Prostate gland (tissue), 2 donors: Measurements from ENCODE around the gene CPNE9. TPM values are rescaled to one million over a fixed set of nuclear protein-coding genes. Genes with fewer than 3 reads are reported as not detected.

Experiments used
- DNase-seq: peaks from one replicate; pipeline ENCODE4 v3.0.0-alpha.2; 2019; ENCODE audit warnings: low spot score
- H3K27ac ChIP-seq, 2 donors: fragments of 200-600 bp; sonication (generic); 2 replicates each; pipeline ENCODE4 v1.5.1; 2017 to 2019
- H3K27me3 ChIP-seq: fragments of 200-600 bp; sonication (generic); replicated peaks from 2 replicates; pipeline ENCODE4 v1.5.1; 2019; ENCODE audit not compliant: insufficient read depth
- H3K36me3 ChIP-seq, 2 donors: fragments of 200-600 bp; sonication (generic); 1 replicate in 1 of 2; 2 replicates in 1 of 2; pipeline versions ENCODE4 v1.5.1 to v1.8.1; 2017 to 2019
- H3K4me1 ChIP-seq: fragments of 200-600 bp; sonication (generic); replicated peaks from 2 replicates; pipeline ENCODE4 v1.5.1; 2019
- H3K4me3 ChIP-seq, 2 donors: fragments of 200-600 bp; sonication (generic); 2 replicates each; pipeline ENCODE4 v1.5.1; 2017 to 2019
- H3K9me3 ChIP-seq: fragments of 200-600 bp; sonication (generic); 2 replicates; pipeline ENCODE4 v1.5.1; 2017
- POLR2A ChIP-seq: fragments of 450-650 bp; IDR thresholded peaks from one replicate; pipeline ENCODE4 v1.6.1; 2016; ENCODE audit warnings: antibody characterized with exemption, mild to moderate bottlenecking
- POLR2AphosphoS5 ChIP-seq: sonication (generic); formaldehyde crosslinking; IDR thresholded peaks from one replicate; pipeline ENCODE4 v1.6.1; 2017; ENCODE audit warnings: antibody characterized with exemption
- WGBS: methylation state at CpG from one replicate; pipeline ENCODE4 v1.1.5; 2018; 5-methylcytosine and 5-hydroxymethylcytosine counted together
- intact Hi-C: fragments of 100-400 bp; cut with DNase I; formaldehyde crosslinking; loops from one replicate; pipeline ENCODE4 v1.14.2; 2022
- total RNA-seq, 2 donors: library from RNA; depleted of rRNA; stranded (reverse); fragments of >200 nt; gene quantifications; one replicate each; pipeline ENCODE4 v1.1.0, GENCODE V29; 2016
- TF ChIP-seq, protein P1 (sequence below), 4 experiments: fragments of 200-600 bp in 2 of 4; fragments of 450-650 bp in 2 of 4; sonication (generic) in 2 of 4; IDR thresholded peaks; 1 replicate in 3 of 4; 2 replicates in 1 of 4; pipeline ENCODE4 v1.5.1; 2016 to 2019; ENCODE audit warnings: antibody characterized with exemption in 4 of 4, mild to moderate bottlenecking in 2 of 4, moderate library complexity in 2 of 4

Gene CPNE9
- total RNA-seq, 2 donors from 2014 or later, result not detected

DNA sequence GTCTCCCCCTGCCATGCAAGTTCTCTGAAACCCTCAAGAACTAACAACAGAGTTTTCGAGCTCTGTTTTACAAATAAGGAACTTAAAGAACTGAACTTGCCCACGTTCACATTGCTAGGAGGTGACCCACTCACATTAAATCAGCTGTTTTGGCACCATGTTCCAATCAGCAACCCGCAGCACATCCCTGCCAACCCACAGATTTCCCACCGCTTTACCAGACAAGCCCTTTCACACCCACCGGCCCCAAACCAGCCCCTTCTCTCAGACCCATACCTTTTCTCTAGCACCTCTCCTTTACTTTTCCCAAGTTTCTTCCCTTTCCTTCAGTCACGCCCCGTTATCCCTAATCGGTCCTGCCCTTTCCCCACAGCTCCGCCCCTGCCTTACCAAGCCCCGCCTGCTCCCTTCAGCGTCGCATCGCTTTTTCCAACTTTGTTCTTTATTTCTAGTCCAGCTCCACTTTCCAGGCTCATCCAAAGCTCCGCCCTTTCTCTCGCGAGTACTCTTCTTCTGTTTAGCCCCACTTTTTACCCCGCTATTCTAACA is 27.1 kb downstream of the CPNE9 start:
- H3K27me3 ChIP-seq, result no peaks in the 10 kb centered on the region
- H3K4me3 ChIP-seq, result peak overlapping the region; percentile 97 to 98
- intact Hi-C loops, result loop anchor here (5.0 to 10.0 kb wide), 2 partner anchors 112 to 184 kb away; partner anchors contain the start of genes IL17RC and RPUSD3
- H3K4me1 ChIP-seq, result peaks cover 14% of the 10 kb centered on the region
- TF ChIP-seq, protein P1, sequence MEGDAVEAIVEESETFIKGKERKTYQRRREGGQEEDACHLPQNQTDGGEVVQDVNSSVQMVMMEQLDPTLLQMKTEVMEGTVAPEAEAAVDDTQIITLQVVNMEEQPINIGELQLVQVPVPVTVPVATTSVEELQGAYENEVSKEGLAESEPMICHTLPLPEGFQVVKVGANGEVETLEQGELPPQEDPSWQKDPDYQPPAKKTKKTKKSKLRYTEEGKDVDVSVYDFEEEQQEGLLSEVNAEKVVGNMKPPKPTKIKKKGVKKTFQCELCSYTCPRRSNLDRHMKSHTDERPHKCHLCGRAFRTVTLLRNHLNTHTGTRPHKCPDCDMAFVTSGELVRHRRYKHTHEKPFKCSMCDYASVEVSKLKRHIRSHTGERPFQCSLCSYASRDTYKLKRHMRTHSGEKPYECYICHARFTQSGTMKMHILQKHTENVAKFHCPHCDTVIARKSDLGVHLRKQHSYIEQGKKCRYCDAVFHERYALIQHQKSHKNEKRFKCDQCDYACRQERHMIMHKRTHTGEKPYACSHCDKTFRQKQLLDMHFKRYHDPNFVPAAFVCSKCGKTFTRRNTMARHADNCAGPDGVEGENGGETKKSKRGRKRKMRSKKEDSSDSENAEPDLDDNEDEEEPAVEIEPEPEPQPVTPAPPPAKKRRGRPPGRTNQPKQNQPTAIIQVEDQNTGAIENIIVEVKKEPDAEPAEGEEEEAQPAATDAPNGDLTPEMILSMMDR (IDR thresholded peaks at IDR 0.05), result no peak
- TF ChIP-seq POLR2A, result no peak
- no peak for TF ChIP-seq POLR2AphosphoS5
- no peaks in the 10 kb centered on the region for H3K9me3 ChIP-seq
- DNase-seq, result no peak
- peaks cover 0 to 7% of the 10 kb centered on the region in 2 donors for H3K36me3 ChIP-seq
- under 1% methylated on average over 16 of the region's 17 CpGs for WGBS
- peak overlapping the region; percentile 96 to 97 for H3K27ac ChIP-seq

DNA sequence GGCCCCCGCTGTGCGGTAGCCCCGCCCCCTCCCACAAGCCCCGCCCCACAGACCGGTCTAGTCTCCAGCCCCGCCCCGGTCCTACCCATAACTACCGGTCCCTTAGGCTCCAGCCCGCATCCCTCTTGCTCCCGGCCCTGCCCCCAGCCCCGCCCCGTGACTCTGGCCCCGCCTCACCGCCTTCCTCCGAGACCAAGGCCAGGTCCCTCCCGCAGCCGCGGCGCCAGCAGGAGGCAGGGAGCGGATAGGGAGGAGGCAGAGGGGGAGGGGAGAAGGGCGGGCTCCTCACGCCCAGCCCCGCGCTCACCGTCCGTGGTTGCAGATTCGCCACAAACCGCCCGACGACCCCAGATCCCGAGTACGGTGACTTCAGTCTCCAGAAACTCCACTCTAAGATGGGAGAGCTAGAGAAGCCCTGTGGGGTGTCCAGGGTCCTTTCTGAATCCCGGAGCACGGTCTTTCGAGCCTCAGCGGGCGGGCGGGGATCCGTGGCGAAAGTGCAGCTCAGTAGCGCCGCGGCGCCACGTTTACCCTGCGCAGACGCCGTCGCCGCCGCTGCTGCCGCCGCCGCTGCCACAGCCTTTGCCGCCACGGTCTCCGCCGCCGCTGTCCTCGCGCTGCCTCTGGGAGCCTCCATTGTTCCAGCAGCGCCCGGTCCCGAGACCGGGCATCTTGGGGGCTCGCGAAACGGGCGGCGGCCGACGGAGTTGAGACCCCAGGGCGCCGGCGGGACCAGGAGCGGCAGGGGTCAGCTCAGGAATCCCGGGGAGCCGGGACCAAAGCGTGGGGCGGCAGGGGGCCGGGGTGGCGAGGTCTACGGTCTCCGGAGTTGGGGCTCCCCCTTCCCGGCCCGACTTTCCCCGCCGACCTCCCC is 27.8 kb downstream of the CPNE9 start, which contains the start of gene BRPF1:
Gene BRPF1 (plus strand): TSS at position 530 of the 874 bp plus-strand sequence. CDS start 2,406 bp downstream, outside the sequence.
- Histone ChIP-seq H3K27ac (peak within 1 kb of the TSS; percentile 96 to 97), H3K36me3 (peaks cover 0 to 7% of the 10 kb centered on the region in 2 donors), H3K27me3 (no peaks in the 10 kb centered on the region), H3K4me1 (peaks cover 14% of the 10 kb centered on the region), H3K4me3 (peak within 1 kb of the TSS; percentile 97 to 98), H3K9me3 (no peaks in the 10 kb centered on the region)
- peak; percentile 99 for DNase-seq
- under 1% methylated on average over 73 of the region's 88 CpGs for WGBS
- intact Hi-C loops, result loop anchor here (5.0 to 10.0 kb wide), 2 partner anchors 111 to 183 kb away; partner anchors contain the start of genes IL17RC and RPUSD3
- peak; percentile 82 for TF ChIP-seq POLR2AphosphoS5
- TF ChIP-seq, protein P1 (IDR thresholded peaks at IDR 0.05), result peak; percentile 18 to 39 (median 30)
- TF ChIP-seq POLR2A, result no peak

DNA sequence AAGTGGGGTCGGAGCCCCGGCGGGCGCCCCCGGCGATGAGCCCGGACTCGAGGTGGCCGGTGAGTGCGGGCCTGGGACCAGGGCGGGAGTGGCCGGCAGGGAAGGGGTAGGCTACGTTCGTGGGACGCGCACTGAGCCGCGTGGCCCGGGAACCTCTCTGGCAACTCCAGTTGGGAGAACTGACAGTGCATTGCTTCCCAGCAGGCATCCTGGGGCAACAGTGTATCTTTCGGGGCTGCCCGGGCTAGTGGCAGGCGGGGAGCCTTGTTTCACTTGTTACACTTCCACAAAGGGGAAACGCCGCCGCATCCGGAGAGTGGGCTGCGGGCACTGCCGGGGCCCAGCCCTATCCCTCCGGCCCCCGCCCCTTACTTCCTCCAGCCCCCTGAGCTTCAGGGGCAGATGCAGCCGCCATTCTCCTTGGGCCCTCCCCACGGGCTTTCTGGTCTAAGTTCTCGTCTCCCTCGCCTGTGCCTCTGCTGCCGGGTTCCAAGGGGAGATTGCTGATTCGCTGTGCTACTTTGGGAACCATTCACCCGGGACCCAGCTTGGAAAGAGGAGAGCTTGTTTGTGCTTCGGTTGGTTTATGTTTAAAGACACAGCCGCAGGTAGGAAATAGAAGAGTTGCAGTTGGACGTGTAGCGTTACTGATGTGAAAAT is 28.6 kb downstream of the CPNE9 start:
- Histone ChIP-seq H3K4me1 (peaks cover 14% of the 10 kb centered on the region), H3K36me3 (peaks cover 0 to 7% of the 10 kb centered on the region in 2 donors), H3K4me3 (peak overlapping the region; percentile 97 to 98), H3K27me3 (no peaks in the 10 kb centered on the region), H3K9me3 (no peaks in the 10 kb centered on the region), H3K27ac (peak overlapping the region; percentile 96 to 97)
- TF ChIP-seq, protein P1 (IDR thresholded peaks at IDR 0.05), result no peak
- intact Hi-C loops, result loop anchor here (5.0 to 10.0 kb wide), 2 partner anchors 110 to 183 kb away; partner anchors contain the start of genes IL17RC and RPUSD3
- WGBS, result under 1% methylated on average over 41 of the region's 41 CpGs
- DNase-seq, result no peak

DNA sequence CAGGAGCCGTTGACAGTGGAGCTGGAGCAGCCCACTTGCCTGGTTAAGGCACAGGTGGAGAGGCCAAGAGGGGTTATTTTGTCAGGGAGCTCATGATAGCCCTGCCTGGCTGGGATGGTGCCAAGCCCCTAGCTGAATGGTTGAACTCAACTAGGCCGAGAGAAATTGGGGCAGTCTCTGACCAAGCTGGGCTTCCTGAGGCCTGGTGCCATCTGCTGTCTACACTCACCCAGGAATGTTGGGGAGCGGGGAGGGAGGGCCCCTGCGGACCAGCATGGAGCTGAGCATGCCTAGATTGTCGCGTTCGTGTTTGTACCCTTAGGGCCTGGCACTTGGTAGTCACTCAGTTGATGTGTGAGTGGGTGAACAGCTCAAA is 29.1 kb downstream of the CPNE9 start:
- WGBS, result 15% methylated on average over 7 of the region's 7 CpGs
- no peak for DNase-seq
- no peak for TF ChIP-seq POLR2A
- TF ChIP-seq POLR2AphosphoS5, result no peak
- TF ChIP-seq, protein P1 (IDR thresholded peaks at IDR 0.05), result no peak
- Histone ChIP-seq H3K36me3 (peaks cover 0 to 7% of the 10 kb centered on the region in 2 donors), H3K9me3 (no peaks in the 10 kb centered on the region), H3K4me1 (peaks cover 14% of the 10 kb centered on the region), H3K4me3 (peak overlapping the region; percentile 97 to 98), H3K27me3 (no peaks in the 10 kb centered on the region), H3K27ac (no peak overlapping the region)
- intact Hi-C loops, result loop anchor here (5.0 to 10.0 kb wide), 2 partner anchors 110 to 182 kb away; partner anchors contain the start of genes IL17RC and RPUSD3
